Kidney capillary endothelial cell (primary cell): Measurements from ENCODE around the gene MSI2.
"Not testable (repeated sequence)": the region's sequence is repeated elsewhere in the genome, so short reads cannot be mapped to it uniquely, and the experiment has no call there.

Experiments used
- DNase-seq: peaks from one replicate; pipeline ENCODE4 v3.0.0-alpha.2; 2018; ENCODE audit warnings: low spot score

MSI2 gene

DNA sequence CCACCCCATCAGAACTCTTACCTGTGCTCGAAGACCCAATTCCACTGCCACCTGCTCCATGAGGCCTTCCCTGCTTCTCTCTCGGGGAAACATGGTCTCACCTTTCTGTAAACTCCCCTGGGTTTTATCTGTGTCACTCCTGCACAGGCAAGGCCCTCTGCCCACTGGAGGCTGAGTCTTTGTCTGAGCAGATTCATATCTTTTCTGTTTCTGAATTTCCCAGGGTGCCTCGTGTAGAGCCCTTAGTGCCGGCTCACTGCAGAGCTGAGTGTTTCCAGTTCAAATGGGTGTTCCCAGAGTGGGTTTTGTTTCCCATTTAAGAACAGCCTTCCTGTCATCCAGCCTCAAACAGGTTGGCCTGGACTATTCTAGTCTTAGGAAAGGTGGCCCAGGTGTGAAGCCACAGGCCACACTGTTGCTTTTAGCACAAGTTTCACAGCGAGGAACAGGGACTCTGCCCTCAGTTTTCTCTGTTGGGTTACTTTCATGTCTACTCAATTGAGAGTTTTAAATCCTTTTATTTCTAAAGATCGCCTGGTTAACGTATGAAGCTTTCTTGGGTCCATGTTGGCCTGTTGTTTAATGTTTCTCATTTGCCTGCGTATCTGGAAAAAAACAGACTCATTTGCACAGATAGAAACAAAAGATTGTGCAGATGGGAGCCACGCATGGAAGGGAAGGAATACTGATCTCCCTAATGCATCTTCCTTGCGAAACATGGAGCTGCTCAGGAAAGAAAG is 228.7 kb downstream of the MSI2 start:
- DNase-seq = no peak

DNA sequence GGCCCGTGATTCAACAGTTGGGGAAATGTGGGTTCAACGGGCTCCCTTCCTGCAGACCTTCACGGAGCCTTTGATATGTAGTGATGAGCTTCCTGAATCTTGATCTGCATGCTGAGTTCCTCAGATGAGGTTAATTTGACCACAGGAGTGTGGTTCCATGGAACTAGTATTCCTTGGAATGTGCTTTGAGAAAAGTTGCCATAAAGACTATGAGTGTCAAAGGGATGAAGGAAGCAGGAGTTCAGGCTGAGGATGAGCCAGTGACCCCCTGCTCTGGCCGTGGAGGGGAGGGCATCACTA is 229.2 kb downstream of the MSI2 start:
- DNase-seq = no peak

- no peak for DNase-seq
These were observed 229.9 kb downstream of the MSI2 start for GRCh38 chr17:57485916-57486881.

DNA sequence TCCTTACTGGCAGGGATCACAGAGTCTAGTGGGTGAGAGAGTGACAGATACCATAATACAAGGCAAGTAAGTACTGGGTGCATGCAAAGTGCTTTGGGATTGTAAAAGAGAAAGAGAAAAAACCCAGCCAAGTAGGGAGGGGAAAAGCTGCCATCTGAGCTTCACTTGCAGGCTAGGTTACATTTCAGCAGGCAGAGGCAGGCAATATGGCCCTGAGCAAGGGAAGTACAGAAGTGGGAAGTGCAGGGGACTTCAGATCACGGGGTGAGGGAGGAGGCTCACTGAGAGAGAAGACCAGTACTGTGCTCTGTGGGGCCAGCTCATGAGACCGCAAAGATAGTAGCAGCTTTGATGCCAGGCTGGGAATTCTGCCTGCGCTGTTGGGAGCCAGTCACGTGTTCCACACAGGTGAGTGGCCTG is 230.6 kb downstream of the MSI2 start:
- DNase-seq = no peak

- DNase-seq = no peak
These were observed 231.2 kb downstream of the MSI2 start for GRCh38 chr17:57487573-57487972.

GRCh38 chr17:57488856-57489255 is 232.5 kb downstream of the MSI2 start:
- no peak for DNase-seq

DNA sequence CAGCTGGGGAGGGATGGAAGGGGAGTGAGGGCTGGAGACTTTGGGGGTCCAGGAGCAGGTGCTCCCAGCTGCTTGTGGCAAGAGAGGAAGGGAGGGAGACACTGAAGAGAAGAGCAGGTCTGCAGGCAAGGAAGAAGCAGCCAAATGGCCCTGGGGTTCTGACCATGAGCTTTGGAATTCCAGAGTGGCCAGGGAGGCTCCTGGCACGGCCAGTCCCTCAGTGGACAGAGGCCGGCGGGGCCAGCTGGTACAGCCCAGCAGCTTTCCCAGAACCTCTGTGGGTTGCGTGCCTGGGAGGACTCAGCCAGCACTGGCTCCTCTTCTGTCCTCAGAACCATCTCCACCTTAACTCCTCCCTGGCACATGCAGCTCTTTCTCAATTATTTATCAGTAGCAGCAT is 233.0 kb downstream of the MSI2 start:
- no peak for DNase-seq

DNA sequence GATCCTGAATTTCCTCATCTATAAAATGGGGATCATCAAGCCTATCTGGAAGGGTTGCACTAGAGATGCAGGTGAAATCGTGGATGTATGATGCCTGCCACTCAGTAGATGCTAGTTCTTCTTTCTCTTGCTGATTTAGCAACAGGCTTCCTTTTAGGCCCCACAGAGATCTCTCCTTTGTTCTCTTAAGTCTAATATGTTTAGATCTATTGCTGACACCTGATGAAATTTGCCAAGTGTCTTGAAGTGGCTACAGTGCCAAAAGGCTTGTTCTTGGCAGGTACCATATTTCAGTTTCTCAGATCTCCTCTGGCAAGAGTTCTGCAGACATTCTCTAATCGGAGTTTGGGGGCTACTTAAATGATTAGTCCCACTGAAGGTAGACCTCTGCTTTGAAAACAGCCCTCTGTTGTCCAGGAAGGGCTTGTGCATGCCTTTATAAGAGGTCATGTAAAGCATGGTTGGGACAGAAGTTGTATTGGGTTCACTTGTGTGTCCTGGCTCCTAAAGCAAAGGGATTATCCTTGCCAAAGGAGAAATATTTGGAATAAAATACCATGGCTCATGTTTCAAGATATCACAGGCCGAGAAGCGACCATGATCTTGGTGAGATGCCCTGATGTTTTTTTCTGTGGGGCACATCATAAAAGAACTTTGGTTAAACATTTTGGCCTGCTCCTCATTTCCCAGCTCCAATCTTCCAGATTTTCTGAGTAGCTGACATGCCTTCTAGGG is 234.0 kb downstream of the MSI2 start:
- no peak for DNase-seq

- no peak for DNase-seq
These were observed 234.6 kb downstream of the MSI2 start for GRCh38 chr17:57490890-57491289.

- no peak for DNase-seq
These were observed 236.8 kb downstream of the MSI2 start for GRCh38 chr17:57493171-57493570.

GRCh38 chr17:57493625-57494024 is 237.3 kb downstream of the MSI2 start:
- no peak for DNase-seq

DNA sequence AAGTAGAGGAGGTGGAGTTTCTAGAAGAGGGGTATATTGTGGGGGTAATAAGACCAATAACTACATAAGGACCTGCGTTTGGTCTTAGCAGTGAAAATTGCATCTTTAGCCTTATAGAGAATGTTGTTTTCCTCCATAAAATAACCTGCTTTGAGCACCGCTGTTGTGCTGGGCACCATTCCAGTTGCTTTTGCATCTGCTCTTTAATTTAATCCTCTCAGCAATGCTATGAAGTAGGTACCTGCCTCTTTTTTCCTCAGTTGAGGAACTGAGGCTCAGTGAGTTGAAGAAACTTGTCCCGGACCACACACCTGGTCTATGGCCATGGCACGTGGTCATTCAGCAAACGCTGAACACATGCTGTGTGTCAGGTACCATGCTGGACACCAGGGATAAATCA is 238.1 kb downstream of the MSI2 start:
- DNase-seq = no peak

GRCh38 chr17:57495771-57496170 is 239.4 kb downstream of the MSI2 start:
- no peak for DNase-seq

- no peak for DNase-seq
These were observed 240.1 kb downstream of the MSI2 start for GRCh38 chr17:57496382-57496781.

- no peak for DNase-seq
These were observed 242.1 kb downstream of the MSI2 start for GRCh38 chr17:57498443-57498842.

DNA sequence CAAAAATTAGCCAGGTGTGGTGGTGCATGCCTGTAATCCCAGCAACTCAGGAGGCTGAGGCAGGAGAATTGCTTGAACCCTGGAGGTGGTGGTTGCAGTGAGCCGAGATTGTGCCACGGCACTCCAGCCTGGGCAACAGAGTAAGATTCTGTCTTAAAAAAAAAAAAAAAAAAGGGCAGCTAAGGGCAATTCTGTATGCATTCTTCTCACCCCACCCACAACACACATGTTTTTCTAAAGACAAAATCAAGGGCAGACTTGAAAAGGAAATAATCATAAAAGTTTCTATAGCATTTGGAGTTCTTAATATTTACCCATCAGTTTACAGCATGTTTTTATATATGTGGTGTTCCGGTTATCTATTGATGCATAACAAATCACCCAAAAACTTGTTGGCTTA is 242.9 kb downstream of the MSI2 start:
- DNase-seq = not testable (repeated sequence)

DNA sequence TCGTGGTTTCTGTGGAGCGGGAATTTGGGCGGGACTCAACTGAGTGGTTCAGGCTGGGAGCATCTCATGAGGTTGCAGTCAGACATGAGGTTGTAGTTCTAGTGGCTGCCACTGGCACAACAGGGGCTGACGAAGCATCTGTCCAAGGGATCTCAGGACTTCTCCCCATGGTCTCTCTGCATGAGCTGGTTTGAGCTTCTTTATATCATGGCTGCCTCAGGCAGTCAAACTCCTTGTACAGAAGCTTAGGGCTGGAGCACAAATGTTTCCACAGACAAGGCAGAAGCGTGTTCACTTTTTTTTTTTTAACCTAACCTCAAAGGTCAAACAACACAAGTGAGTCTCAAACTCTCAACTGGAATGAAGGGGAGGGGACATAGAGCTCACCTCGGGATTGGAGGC is 243.3 kb downstream of the MSI2 start:
- no peak for DNase-seq

GRCh38 chr17:57501016-57501415 is 244.7 kb downstream of the MSI2 start:
- no peak for DNase-seq

- no peak for DNase-seq
These were observed 245.7 kb downstream of the MSI2 start for GRCh38 chr17:57502022-57502421.

DNA sequence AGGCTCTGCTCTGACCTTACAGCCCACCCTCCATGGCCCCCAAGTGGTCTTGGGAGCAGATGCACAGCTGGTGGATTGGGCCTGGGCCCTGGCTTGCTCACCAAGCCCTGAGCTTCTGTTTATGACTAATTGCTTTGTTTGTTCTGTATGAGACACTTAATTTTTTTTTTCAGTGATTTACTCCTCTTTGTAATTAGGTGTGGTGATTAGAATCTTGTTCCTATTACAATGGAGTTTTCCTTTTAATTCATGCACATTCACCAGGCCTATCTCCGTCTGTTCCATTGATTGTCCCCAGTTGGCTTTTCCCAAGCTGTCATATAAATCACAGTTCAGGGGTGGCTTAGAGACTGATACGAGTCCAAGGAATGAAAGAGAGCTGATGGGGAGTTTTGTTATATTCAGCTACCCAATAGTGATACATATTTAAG is 246.5 kb downstream of the MSI2 start:
- no peak for DNase-seq

GRCh38 chr17:57504208-57504607 is 247.9 kb downstream of the MSI2 start:
- no peak for DNase-seq
